K562 (cell line): ENCODE measurements around the gene NPEPL1. TPM values are rescaled to one million over a fixed set of nuclear protein-coding genes. Genes with fewer than 3 reads are reported as not detected.

Experiments
- ATAC-seq: fragments of 200-7000 bp; cut with Tn5 transposase; 3 replicates; pipeline ENCODE4 v1.9.1; 2020; ENCODE audit warnings: moderate library complexity
- BruUV-seq: library from RNA; stranded (reverse); fragments of 400-500 nt; replicated peaks from 2 replicates; lab custom pipeline; 2021; lab: Mats Ljungman, UMichigan
- CTCF ChIA-PET: fragments of 300-600 bp; formaldehyde crosslinking; extraction: SDS; loops from one replicate; lab custom pipeline; 2021; ENCODE audit warnings: low intra/inter-chr PET ratio; lab: Yijun Ruan, JAX
- POLR2A ChIA-PET: fragments of 300-600, 350-650 bp; sonication (Branson Sonifier 250); formaldehyde crosslinking; extraction: SDS; loops from one replicate; lab custom pipeline; 2021; ENCODE audit warnings: antibody characterized with exemption, inconsistent platforms; lab: Yijun Ruan, JAX
- DNase-seq, 4 experiments: peaks; one replicate each; pipeline versions ENCODE4 v3.0.0 to v3.0.0-alpha.2; 2011 to 2018; ENCODE audit warnings: low spot score in 3 of 4, mixed read lengths in 3 of 4; ENCODE audit errors: extremely low read depth in 1 of 4
- FAIRE-seq: peaks from 2 replicates; lab custom pipeline; 2011; peaks lifted over from hg19 to GRCh38; lab: Jason Lieb, UNC
- H2AFZ ChIP-seq: 2 replicates; pipeline ENCODE4 v1.6.0; 2011; ENCODE audit warnings: low read depth, low read length, control low read depth, inconsistent platforms
- H3K27ac ChIP-seq: fragments of 200-600 bp; 3 replicates; pipeline ENCODE4 v1.8.0; 2011; ENCODE audit warnings: low read depth, mild to moderate bottlenecking, control low read depth, inconsistent platforms, low read length, moderate library complexity, mixed read lengths; ENCODE audit errors: extremely low read depth
- H3K27me3 ChIP-seq, 2 experiments: fragments of 300-600 bp in 1 of 2; 2 replicates in 1 of 2; 3 replicates in 1 of 2; pipeline versions ENCODE4 v1.6.0 to v1.8.0; 2011; ENCODE audit warnings: inconsistent platforms in 2 of 2, low read length in 2 of 2, mild to moderate bottlenecking in 1 of 2, mixed read lengths in 1 of 2, moderate library complexity in 1 of 2; ENCODE audit not compliant: control insufficient read depth in 2 of 2, insufficient read depth in 2 of 2
- H3K36me3 ChIP-seq: fragments of 300-600 bp; 3 replicates; pipeline ENCODE4 v1.8.0; 2011; ENCODE audit warnings: mild to moderate bottlenecking, low read length, inconsistent platforms; ENCODE audit not compliant: control insufficient read depth, insufficient read depth
- H3K4me1 ChIP-seq, 2 experiments: fragments of 200-600 bp in 1 of 2; replicated peaks in 1 of 2; 2 replicates in 1 of 2; 3 replicates in 1 of 2; pipeline versions ENCODE4 v1.5.1 to v1.8.0; 2011; ENCODE audit warnings: inconsistent platforms in 2 of 2, low read length in 2 of 2, mild to moderate bottlenecking in 1 of 2, mixed read lengths in 1 of 2, moderate library complexity in 1 of 2; ENCODE audit not compliant: control insufficient read depth in 2 of 2, insufficient read depth in 2 of 2
- H3K4me2 ChIP-seq: 2 replicates; pipeline ENCODE4 v1.6.1; 2011; ENCODE audit warnings: low read length, control low read depth, inconsistent platforms, mixed read lengths; ENCODE audit not compliant: insufficient read depth
- H3K4me3 ChIP-seq: fragments of 200-600 bp; sonication (generic), shearing (Covaris generic); 2 replicates; pipeline ENCODE4 v1.5.1; 2016; ENCODE audit warnings: control low read depth, inconsistent platforms
- H3K79me2 ChIP-seq: fragments of 200-600 bp; 3 replicates; pipeline ENCODE4 v1.8.0; 2011; ENCODE audit warnings: low read length, inconsistent platforms; ENCODE audit not compliant: control insufficient read depth, insufficient read depth
- H3K9ac ChIP-seq, 2 experiments: 2 replicates each; pipeline versions ENCODE4 v1.6.0 to v1.6.1; 2011; ENCODE audit warnings: low read depth in 2 of 2, low read length in 2 of 2, control low read depth in 1 of 2, inconsistent platforms in 1 of 2, mild to moderate bottlenecking in 1 of 2, mixed read lengths in 1 of 2; ENCODE audit not compliant: insufficient read depth in 1 of 2
- H3K9me1 ChIP-seq: one replicate; pipeline ENCODE4 v1.6.0; 2011; ENCODE audit warnings: inconsistent platforms, mild to moderate bottlenecking, low read length, moderate library complexity; ENCODE audit not compliant: control insufficient read depth, insufficient read depth
- H3K9me3 ChIP-seq: replicated peaks from 2 replicates; pipeline ENCODE4 v1.5.1; 2011; ENCODE audit warnings: low read depth, low read length, inconsistent platforms; ENCODE audit not compliant: control insufficient read depth, insufficient read depth
- H4K20me1 ChIP-seq: replicated peaks from 2 replicates; pipeline ENCODE4 v1.6.1; 2011; ENCODE audit warnings: low read length, inconsistent platforms, mixed read lengths; ENCODE audit not compliant: control insufficient read depth, insufficient read depth
- MECOM ChIP-seq: fragments of 250-450 bp; sonication (Bioruptor Pico); IDR thresholded peaks from 2 replicates; pipeline ENCODE4 v1.8.0; 2022; ENCODE audit warnings: inconsistent platforms
- MGA ChIP-seq: fragments of 450-650 bp; IDR thresholded peaks from 2 replicates; pipeline ENCODE4 v1.6.1; 2016; ENCODE audit warnings: mild to moderate bottlenecking, moderate library complexity
- TGIF2 ChIP-seq: sonication (generic); formaldehyde crosslinking; IDR thresholded peaks from 2 replicates; pipeline ENCODE4 v1.8.1; 2022; ENCODE audit warnings: mild to moderate bottlenecking, missing genetic modification reagents, moderate library complexity
- ZNF316 ChIP-seq: fragments of 450-650 bp; IDR thresholded peaks from 2 replicates; pipeline ENCODE4 v1.6.1; 2016
- ZNF512 ChIP-seq: IDR thresholded peaks from 2 replicates; pipeline ENCODE4 v1.6.1; 2016; ENCODE audit warnings: missing genetic modification characterization, missing compliant biosample characterization
- WGBS: fragments of 100-300 bp; shearing (Covaris generic); methylation state at CpG from one replicate; pipeline ENCODE4 v1.1.6; 2016; ENCODE audit warnings: low coverage, mixed read lengths; ENCODE audit not compliant: insufficient coverage; ENCODE audit errors: missing lambda C conversion rate; 5-methylcytosine and 5-hydroxymethylcytosine counted together
- in situ Hi-C: fragments of 300-500 bp; cut with MboI; formaldehyde crosslinking; loops from 4 replicates; pipeline ENCODE4 v1.15.0; 2018; ENCODE audit warnings: inconsistent platforms, mixed read lengths
- intact Hi-C: fragments of 100-400 bp; cut with micrococcal nuclease; formaldehyde crosslinking; loops from 2 replicates; pipeline ENCODE4 v1.14.2; 2022
- polyA plus RNA-seq, 8 experiments: library from polyadenylated mRNA; depleted of rRNA in 4 of 8; stranded (reverse) in 5 of 8; unstranded in 3 of 8; fragments of >200 nt; fragmentation: Nextera tagmentation in 2 of 8; fragmentation: Illumina TruSeq in 1 of 8; extraction: Ambion mirVana in 2 of 8; extraction: Trizol in 1 of 8; gene quantifications; 2 replicates each; pipeline versions ENCODE4 v1.2.1 to v1.2.3, GENCODE V29; 2011 to 2014; ENCODE audit warnings: inconsistent platforms in 1 of 8, missing spikeins in 1 of 8
- total RNA-seq, 7 experiments: library from RNA; depleted of rRNA in 6 of 7; stranded (reverse); fragments of >200 nt in 6 of 7; fragmentation: Illumina TruSeq in 2 of 7; extraction: Trizol in 2 of 7; gene quantifications; 2 replicates each; pipeline versions ENCODE4 v1.2.1 to v1.2.3, GENCODE V29; 2011 to 2021; ENCODE audit warnings: low replicate concordance in 1 of 7

NPEPL1 gene
- total and polyA plus RNA-seq, 9 of the 15 experiments (the other 6 are each of a cell fraction or from before 2014, with no cell fraction given): 0.04 to 5.6 (median 0.94) TPM

GRCh38 chr20:58697201-58697866 is 4.7 kb downstream of the NPEPL1 start (continued):
- TF ChIP-seq ZNF512 (tag) (no peak), ZNF316 (no peak)

DNA sequence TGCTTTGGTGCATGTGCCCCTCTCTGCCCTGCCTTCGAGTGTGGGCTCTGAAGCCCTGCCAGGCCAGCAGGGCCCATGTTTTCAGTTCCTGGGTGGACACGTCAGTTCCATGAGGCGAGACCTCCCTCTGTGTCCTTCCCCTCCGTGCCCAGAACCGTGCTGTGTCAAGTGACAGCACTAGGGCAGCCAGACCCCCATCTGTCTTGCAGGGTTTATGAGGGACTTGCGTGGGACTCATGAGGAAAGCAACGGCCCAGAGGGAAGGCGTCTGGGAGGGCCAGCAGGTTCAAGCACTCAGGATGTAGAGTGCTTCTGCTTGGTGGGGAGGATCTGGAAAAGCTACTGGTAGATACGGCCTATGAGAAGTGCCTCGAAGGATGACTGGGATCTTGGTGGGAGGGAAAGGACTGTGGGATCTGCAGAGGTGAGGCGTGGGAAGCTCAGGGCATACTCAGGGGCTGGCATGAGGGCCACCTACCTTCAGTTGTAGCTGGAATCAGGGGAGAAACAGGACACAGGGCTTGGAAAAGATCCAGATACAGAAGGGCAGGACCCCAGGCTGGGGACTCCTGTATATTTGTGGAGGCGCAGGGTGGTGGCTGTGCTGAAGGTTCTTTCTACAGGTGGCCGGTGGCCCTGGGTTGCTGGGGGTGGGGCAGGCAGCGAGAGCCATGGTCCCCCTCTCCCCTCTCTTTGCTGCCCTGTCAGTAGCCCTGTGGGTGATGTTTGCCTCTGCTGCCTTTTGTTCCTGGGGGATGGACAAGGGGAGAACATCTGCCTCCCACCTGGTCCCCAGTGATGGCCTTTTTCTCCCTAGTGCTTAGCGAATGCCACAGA is 5.5 kb downstream of the NPEPL1 start:
- intact Hi-C loops (no loop called here), in situ Hi-C loops (no loop called here)
- no peaks in the 10 kb centered on the region; the same call in 2 of the 3 replicates for H3K36me3 ChIP-seq
- H3K27me3 ChIP-seq: no peaks in the 10 kb centered on the region; a peak in 1 of 5 replicates
- no peaks in the 10 kb centered on the region for H3K79me2 ChIP-seq
- WGBS: 69% methylated on average over 9 of the region's 15 CpGs
- H3K9me1 ChIP-seq: peaks cover 6% of the 10 kb centered on the region
- H3K4me2 ChIP-seq: no peak overlapping the region
- ATAC-seq (no peak), DNase-seq (no peak), FAIRE-seq (no peak)
- ChIA-PET CTCF (no interaction called here), POLR2A (interaction anchor here (0.6 kb wide), 1 partner anchor 9 kb away, joined by 3 read pairs; no protein-coding TSS in a partner anchor)
- H3K9me3 ChIP-seq: no peaks in the 10 kb centered on the region
- H3K9ac ChIP-seq: no peak overlapping the region
- H2AFZ ChIP-seq: no peak overlapping the region
- H3K4me3 ChIP-seq: no peak overlapping the region
- no TSS peak for BruUV-seq
- no peaks in the 10 kb centered on the region for H4K20me1 ChIP-seq
- H3K4me1 ChIP-seq: peaks cover 3 to 32% of the 10 kb centered on the region in 2 experiments; a peak in 3 of 5 replicates
- H3K27ac ChIP-seq: no peak overlapping the region
- TF ChIP-seq MGA (no peak), MECOM (no peak), TGIF2 (no peak)
